Measurements from ENCODE around the gene TNNI2. TPM values are rescaled to one million over a fixed set of nuclear protein-coding genes. Genes with fewer than 3 reads are reported as not detected.

TNNI2 gene
- total and polyA plus RNA-seq, 2 donors (not counting 3 experiments of a cell fraction or from before 2014, with no cell fraction given) = not detected

DNA sequence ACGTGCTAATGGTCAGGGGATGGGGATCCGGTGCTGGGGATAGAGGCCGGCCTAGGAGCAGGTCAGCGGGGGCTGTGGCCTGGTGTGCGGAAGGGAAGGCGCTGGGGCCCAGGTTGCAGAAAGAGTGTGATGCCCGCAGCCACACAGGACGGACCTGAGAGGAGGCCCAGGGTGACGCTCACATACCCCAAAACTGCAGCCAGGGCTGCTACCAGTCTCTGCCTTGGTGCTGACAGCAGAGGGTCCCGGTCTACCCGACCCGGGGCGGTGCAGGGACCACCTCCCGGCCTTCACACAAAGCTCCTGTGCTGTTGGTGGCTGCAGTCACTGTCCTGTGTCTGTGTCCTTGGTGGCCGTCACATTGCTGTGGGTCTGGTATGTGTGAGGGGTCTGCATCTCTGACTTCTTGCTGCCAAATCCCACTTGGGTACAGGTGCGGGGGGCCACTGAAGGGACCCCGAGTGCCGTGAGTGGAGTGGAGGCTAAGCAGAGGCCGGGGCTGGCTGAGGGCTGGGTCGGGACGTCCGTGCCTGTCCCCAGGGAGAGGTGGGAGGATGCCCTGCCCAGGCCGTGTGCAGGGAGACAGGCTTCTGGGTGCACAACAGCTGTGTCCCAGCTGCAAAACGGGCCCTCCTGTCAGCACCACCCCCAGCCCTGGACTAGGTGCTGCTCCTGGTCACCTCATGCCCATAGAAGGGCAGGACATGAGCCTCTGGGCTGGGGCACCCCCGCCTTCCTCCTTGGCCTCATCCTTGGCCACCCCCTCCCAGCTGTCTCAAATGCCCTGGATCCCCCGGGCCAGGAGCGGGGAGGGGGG lies 15.6 kb downstream of the TNNI2 start:
- no peak overlapping the region for H3K4me3 ChIP-seq (replicated peaks in 1 of 3; ENCODE audit: insufficient read depth in 1 of 3, low read depth in 1 of 3, low read length in 3 of 3)
- no peaks in the 10 kb centered on the region for H3K27me3 ChIP-seq (ENCODE audit: control insufficient read depth in 2 of 2, insufficient read depth in 2 of 2, low read length in 2 of 2)
- H3K36me3 ChIP-seq (ENCODE audit: control insufficient read depth in 2 of 2, extremely low read depth in 1 of 2, insufficient read depth in 2 of 2, low read length in 2 of 2) = no peaks in the 10 kb centered on the region
- H3K9ac ChIP-seq (replicated peaks; ENCODE audit: extremely low read depth, insufficient read depth, low read length) = no peak overlapping the region
- TF ChIP-seq JUN (IDR thresholded peaks at IDR 0.05; ENCODE audit: borderline replicate concordance, insufficient read depth, insufficient read length, low read depth) (no peak), POLR2A (IDR thresholded peaks at IDR 0.05; ENCODE audit: low read depth, low read length) (no peak), EZH2 (IDR thresholded peaks at IDR 0.05; ENCODE audit: borderline replicate concordance, low read depth, low read length, severe bottlenecking) (no peak), FOS (IDR thresholded peaks at IDR 0.05; ENCODE audit: borderline replicate concordance, insufficient read depth, low read length) (no peak), MYC (IDR thresholded peaks at IDR 0.05; ENCODE audit: low read depth, low read length) (no peak), POLR2AphosphoS5 (IDR thresholded peaks at IDR 0.05; ENCODE audit: insufficient read depth, low read depth, low read length) (no peak), GATA2 (IDR thresholded peaks at IDR 0.05; ENCODE audit: insufficient read depth, insufficient read length, low read depth, low read length) (no peak)
- TF ChIP-seq, protein P1, sequence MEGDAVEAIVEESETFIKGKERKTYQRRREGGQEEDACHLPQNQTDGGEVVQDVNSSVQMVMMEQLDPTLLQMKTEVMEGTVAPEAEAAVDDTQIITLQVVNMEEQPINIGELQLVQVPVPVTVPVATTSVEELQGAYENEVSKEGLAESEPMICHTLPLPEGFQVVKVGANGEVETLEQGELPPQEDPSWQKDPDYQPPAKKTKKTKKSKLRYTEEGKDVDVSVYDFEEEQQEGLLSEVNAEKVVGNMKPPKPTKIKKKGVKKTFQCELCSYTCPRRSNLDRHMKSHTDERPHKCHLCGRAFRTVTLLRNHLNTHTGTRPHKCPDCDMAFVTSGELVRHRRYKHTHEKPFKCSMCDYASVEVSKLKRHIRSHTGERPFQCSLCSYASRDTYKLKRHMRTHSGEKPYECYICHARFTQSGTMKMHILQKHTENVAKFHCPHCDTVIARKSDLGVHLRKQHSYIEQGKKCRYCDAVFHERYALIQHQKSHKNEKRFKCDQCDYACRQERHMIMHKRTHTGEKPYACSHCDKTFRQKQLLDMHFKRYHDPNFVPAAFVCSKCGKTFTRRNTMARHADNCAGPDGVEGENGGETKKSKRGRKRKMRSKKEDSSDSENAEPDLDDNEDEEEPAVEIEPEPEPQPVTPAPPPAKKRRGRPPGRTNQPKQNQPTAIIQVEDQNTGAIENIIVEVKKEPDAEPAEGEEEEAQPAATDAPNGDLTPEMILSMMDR (IDR thresholded peaks at IDR 0.05; ENCODE audit: extremely low read depth in 1 of 2, insufficient read depth in 1 of 2, low read depth in 1 of 2, low read length in 2 of 2) = no peak
- TF ChIP-seq, protein P2, sequence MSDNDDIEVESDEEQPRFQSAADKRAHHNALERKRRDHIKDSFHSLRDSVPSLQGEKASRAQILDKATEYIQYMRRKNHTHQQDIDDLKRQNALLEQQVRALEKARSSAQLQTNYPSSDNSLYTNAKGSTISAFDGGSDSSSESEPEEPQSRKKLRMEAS (IDR thresholded peaks at IDR 0.05; ENCODE audit: insufficient read depth, insufficient read length) = no peak
- no peak overlapping the region for H3K4me2 ChIP-seq (ENCODE audit: insufficient read depth, low read length)
- H3K9me1 ChIP-seq (replicated peaks; ENCODE audit: control insufficient read depth, extremely low read depth, insufficient read depth, low read length) = no peaks in the 10 kb centered on the region
- intact Hi-C loops (cut with micrococcal nuclease) (no loop called here), dilution Hi-C loops (cut with MboI; ENCODE audit: extremely low pct_ligation_motif_present, low sequenced_read_pairs) (no loop called here)
- no peaks in the 10 kb centered on the region for H3K4me1 ChIP-seq (ENCODE audit: control insufficient read depth, extremely low read depth, insufficient read depth, low read length)
- no peak for FAIRE-seq
- POLR2A ChIA-PET = no interaction called here
- no TSS peak for BruUV-seq (replicated peaks)
- CTCF ChIA-PET = interaction anchor here (0.9 to 1.1 kb wide), 2 partner anchors 28 to 30 kb away, joined by 3 read pairs; no protein-coding TSS in a partner anchor
- H2AFZ ChIP-seq (ENCODE audit: low read depth, low read length) = no peak overlapping the region
- no peaks in the 10 kb centered on the region for H3K9me3 ChIP-seq (replicated peaks; ENCODE audit: control insufficient read depth, insufficient read depth, low read length)
- H3K79me2 ChIP-seq (ENCODE audit: control insufficient read depth, insufficient read depth, low read length) = no peaks in the 10 kb centered on the region
- no peak overlapping the region for H3K27ac ChIP-seq (ENCODE audit: insufficient read depth, low read depth, low read length)
- DNase-seq (ENCODE audit: low read depth, low spot score) = no peak
- H4K20me1 ChIP-seq (replicated peaks; ENCODE audit: control insufficient read depth, extremely low read depth, insufficient read depth, low read length) = no peaks in the 10 kb centered on the region
